GM21423 (cell line): ENCODE measurements around the gene ARHGAP5.
A peak's percentile ranks its signal among the peaks of the same experiment; 100 is the strongest.

Experiments
- ATAC-seq: cut with Tn5 transposase; IDR thresholded peaks from one replicate; pipeline ENCODE4 v1.9.1; 2021; ENCODE audit warnings: mild to moderate bottlenecking, moderate library complexity; ENCODE audit not compliant: unreplicated experiment

Gene ARHGAP5

GRCh38 chr14:32169191-32169590 is 92.1 kb downstream of the ARHGAP5 start:
- ATAC-seq: no peak

GRCh38 chr14:32171469-32171868 is 94.4 kb downstream of the ARHGAP5 start:
- ATAC-seq: no peak

- ATAC-seq: no peak
Measured at GRCh38 chr14:32183151-32184058, 106.3 kb downstream of the ARHGAP5 start.

GRCh38 chr14:32185097-32185496 is 108.0 kb downstream of the ARHGAP5 start:
- ATAC-seq: no peak

- ATAC-seq: peak; percentile 70
Measured at GRCh38 chr14:32186248-32186647, 109.1 kb downstream of the ARHGAP5 start.

- ATAC-seq: no peak
Measured at GRCh38 chr14:32189811-32190210, 112.7 kb downstream of the ARHGAP5 start.

- ATAC-seq: no peak
Measured at GRCh38 chr14:32190673-32191072, 113.6 kb downstream of the ARHGAP5 start.

- ATAC-seq: no peak
Measured at GRCh38 chr14:32192712-32193373, 115.7 kb downstream of the ARHGAP5 start.

- ATAC-seq: no peak
Measured at GRCh38 chr14:32193532-32193931, 116.4 kb downstream of the ARHGAP5 start.

- no peak for ATAC-seq
Measured at GRCh38 chr14:32195636-32196035, 118.5 kb downstream of the ARHGAP5 start.

- ATAC-seq: peak; percentile 35
Measured at GRCh38 chr14:32197919-32198318, 120.8 kb downstream of the ARHGAP5 start.

GRCh38 chr14:32200368-32201192 is 123.5 kb downstream of the ARHGAP5 start:
- peak; percentile 24 for ATAC-seq

- ATAC-seq: peak; percentile 58
Measured at GRCh38 chr14:32201193-32201815, 124.2 kb downstream of the ARHGAP5 start.

GRCh38 chr14:32201816-32202490 is 124.8 kb downstream of the ARHGAP5 start, which contains the start of gene RNU6-7:
TSS of gene RNU6-7 (plus strand) at chr14:32202045.
- no peak for ATAC-seq

- ATAC-seq: no peak
Measured at GRCh38 chr14:32202491-32202997, 125.4 kb downstream of the ARHGAP5 start.

- ATAC-seq: peak; percentile 60
Measured at GRCh38 chr14:32202998-32203882, 126.1 kb downstream of the ARHGAP5 start, which contains the start of gene RNU6-8. TSS of gene RNU6-8 (minus strand) at chr14:32203269.

- ATAC-seq: no peak
Measured at GRCh38 chr14:32203928-32204357, 126.8 kb downstream of the ARHGAP5 start.

GRCh38 chr14:32205554-32205953 is 128.4 kb downstream of the ARHGAP5 start:
- no peak for ATAC-seq

GRCh38 chr14:32205984-32206383 is 128.9 kb downstream of the ARHGAP5 start:
- no peak for ATAC-seq
